Coronary artery (tissue), 2 donors: ENCODE data around the gene AGTR1.

Experiments
- DNase-seq: peaks from one replicate; pipeline ENCODE4 v3.0.0-alpha.2; 2017; ENCODE audit warnings: low spot score
- H3K27ac ChIP-seq, 2 donors: fragments of 200-600 bp; sonication (generic); one replicate each; pipeline ENCODE4 v1.5.1; 2016 to 2019
- H3K4me3 ChIP-seq: fragments of 200-600 bp; sonication (generic); 2 replicates; pipeline ENCODE4 v1.5.1; 2016; ENCODE audit warnings: mild to moderate bottlenecking, moderate library complexity
- CTCF ChIP-seq: fragments of 200-600 bp; sonication (generic); IDR thresholded peaks from one replicate; pipeline ENCODE4 v1.5.1; 2019; ENCODE audit warnings: antibody characterized with exemption

Gene AGTR1

GRCh38 chr3:148729476-148730055 is 31.9 kb downstream of the AGTR1 start:
- Histone ChIP-seq H3K27ac (no peak overlapping the region), H3K4me3 (no peak overlapping the region)
- TF ChIP-seq CTCF = no peak
- DNase-seq = no peak

GRCh38 chr3:148730676-148731075 is 33.0 kb downstream of the AGTR1 start:
- H3K27ac ChIP-seq = no peak overlapping the region
- no peak for DNase-seq
- no peak overlapping the region for H3K4me3 ChIP-seq
- no peak for TF ChIP-seq CTCF

- TF ChIP-seq CTCF = no peak
- Histone ChIP-seq H3K4me3 (no peak overlapping the region), H3K27ac (no peak overlapping the region)
- DNase-seq = no peak
Observed at GRCh38 chr3:148735597-148735996, 37.9 kb downstream of the AGTR1 start.

- TF ChIP-seq CTCF = no peak
- DNase-seq = no peak
- Histone ChIP-seq H3K4me3 (no peak overlapping the region), H3K27ac (no peak overlapping the region)
Observed at GRCh38 chr3:148736086-148736485, 38.4 kb downstream of the AGTR1 start.

- no peak for DNase-seq
- Histone ChIP-seq H3K4me3 (no peak overlapping the region), H3K27ac (no peak overlapping the region)
- TF ChIP-seq CTCF = no peak
Observed at GRCh38 chr3:148737104-148737530, 39.4 kb downstream of the AGTR1 start.

GRCh38 chr3:148739720-148740119 is 42.0 kb downstream of the AGTR1 start:
- no peak for DNase-seq
- no peak for TF ChIP-seq CTCF
- H3K27ac ChIP-seq = no peak overlapping the region

GRCh38 chr3:148740291-148740690 is 42.6 kb downstream of the AGTR1 start:
- no peak for TF ChIP-seq CTCF
- no peak for DNase-seq
- no peak overlapping the region for H3K4me3 ChIP-seq

More at GRCh38 chr3:148739720-148740119, 42.0 kb downstream of the AGTR1 start:
- H3K4me3 ChIP-seq = no peak overlapping the region

More at GRCh38 chr3:148740291-148740690, 42.6 kb downstream of the AGTR1 start:
- H3K27ac ChIP-seq = no peak overlapping the region
